Adipocyte (in vitro differentiated cells): Measurements from ENCODE around the gene ABCB8.

Source experiments
- DNase-seq: peaks from one replicate; pipeline ENCODE4 v3.0.0-alpha.2; 2015; ENCODE audit warnings: low read depth
- H3K27me3 ChIP-seq: replicated peaks from 2 replicates; pipeline ENCODE4 v1.7.0; 2013; ENCODE audit warnings: mild to moderate bottlenecking, low read length, moderate library complexity; ENCODE audit not compliant: control insufficient read depth, insufficient read depth
- H3K36me3 ChIP-seq: 2 replicates; pipeline ENCODE4 v1.7.0; 2013; ENCODE audit warnings: low read length, mild to moderate bottlenecking, moderate library complexity; ENCODE audit not compliant: control insufficient read depth, insufficient read depth, severe bottlenecking
- H3K4me1 ChIP-seq: 2 replicates; pipeline ENCODE4 v1.7.0; 2013; ENCODE audit warnings: mild to moderate bottlenecking, low read length, moderate library complexity; ENCODE audit not compliant: control insufficient read depth, insufficient read depth
- H3K4me3 ChIP-seq: 2 replicates; pipeline ENCODE4 v1.7.0; 2013; ENCODE audit warnings: mild to moderate bottlenecking, low read length, moderate library complexity
- H3K9ac ChIP-seq: 2 replicates; pipeline ENCODE4 v1.7.0; 2013; ENCODE audit warnings: mild to moderate bottlenecking, low read length, moderate library complexity
- H3K9me3 ChIP-seq: 2 replicates; pipeline ENCODE4 v1.7.0; 2013; ENCODE audit warnings: mild to moderate bottlenecking, low read length, moderate library complexity; ENCODE audit not compliant: control insufficient read depth

Gene ABCB8

GRCh38 chr7:151048911-151049463, 20.7 kb downstream of the ABCB8 start:
- no peak for DNase-seq
- no peaks in the 10 kb centered on the region for H3K9me3 ChIP-seq
- H3K4me3 ChIP-seq: no peak overlapping the region
- no peaks in the 10 kb centered on the region for H3K36me3 ChIP-seq
- H3K9ac ChIP-seq: no peak overlapping the region
- H3K27me3 ChIP-seq: peaks cover 9% of the 10 kb centered on the region
- H3K4me1 ChIP-seq: peaks cover 26% of the 10 kb centered on the region

GRCh38 chr7:151051108-151051507, 22.9 kb downstream of the ABCB8 start:
- H3K27me3 ChIP-seq: peaks cover 9% of the 10 kb centered on the region
- DNase-seq: peak; percentile 86
- no peak overlapping the region for H3K9ac ChIP-seq
- no peaks in the 10 kb centered on the region for H3K36me3 ChIP-seq
- no peaks in the 10 kb centered on the region for H3K9me3 ChIP-seq
- peaks cover 17% of the 10 kb centered on the region for H3K4me1 ChIP-seq
- H3K4me3 ChIP-seq: no peak overlapping the region

- Histone ChIP-seq H3K27me3 (peaks cover 9% of the 10 kb centered on the region), H3K36me3 (no peaks in the 10 kb centered on the region), H3K4me3 (no peak overlapping the region), H3K4me1 (peaks cover 8% of the 10 kb centered on the region), H3K9ac (no peak overlapping the region), H3K9me3 (no peaks in the 10 kb centered on the region)
- DNase-seq: no peak
These were observed 24.8 kb downstream of the ABCB8 start for GRCh38 chr7:151053096-151053495.

- no peaks in the 10 kb centered on the region for H3K36me3 ChIP-seq
- H3K9ac ChIP-seq: no peak overlapping the region
- H3K9me3 ChIP-seq: no peaks in the 10 kb centered on the region
- no peak for DNase-seq
- peaks cover 13% of the 10 kb centered on the region for H3K4me1 ChIP-seq
- H3K27me3 ChIP-seq: peaks cover 9% of the 10 kb centered on the region
- H3K4me3 ChIP-seq: no peak overlapping the region
These were observed 25.5 kb downstream of the ABCB8 start for GRCh38 chr7:151053751-151054150.

- H3K27me3 ChIP-seq: no peaks in the 10 kb centered on the region
- no peak for DNase-seq
These were observed 28.0 kb downstream of the ABCB8 start for GRCh38 chr7:151056283-151056665.

GRCh38 chr7:151056666-151057505, 28.6 kb downstream of the ABCB8 start:
- DNase-seq: no peak

More at GRCh38 chr7:151056283-151056665, 28.0 kb downstream of the ABCB8 start:
- Histone ChIP-seq H3K9ac (no peak overlapping the region), H3K4me1 (peaks cover 29% of the 10 kb centered on the region), H3K36me3 (no peaks in the 10 kb centered on the region), H3K4me3 (no peak overlapping the region), H3K9me3 (no peaks in the 10 kb centered on the region)

GRCh38 chr7:151057506-151057988, 29.3 kb downstream of the ABCB8 start, which contains the start of gene CDK5:
CDK5 (minus strand) TSS chr7:151057897; CDS start chr7:151057848, 49 bp downstream.
- no peak for DNase-seq

More at GRCh38 chr7:151056666-151057505, 28.6 kb downstream of the ABCB8 start:
- H3K36me3 ChIP-seq: no peaks in the 10 kb centered on the region
- peak overlapping the region; percentile 92 for H3K9ac ChIP-seq
- H3K27me3 ChIP-seq: no peaks in the 10 kb centered on the region
- no peaks in the 10 kb centered on the region for H3K9me3 ChIP-seq
- peak overlapping the region; percentile 94 for H3K4me3 ChIP-seq
- peaks cover 36% of the 10 kb centered on the region for H3K4me1 ChIP-seq

GRCh38 chr7:151057989-151058780, 29.9 kb downstream of the ABCB8 start:
- H3K36me3 ChIP-seq: no peaks in the 10 kb centered on the region
- H3K4me1 ChIP-seq: peaks cover 44% of the 10 kb centered on the region
- peak overlapping the region; percentile 94 for H3K4me3 ChIP-seq
- H3K27me3 ChIP-seq: no peaks in the 10 kb centered on the region
- peak; percentile 100 for DNase-seq
- peak overlapping the region; percentile 92 for H3K9ac ChIP-seq
- H3K9me3 ChIP-seq: no peaks in the 10 kb centered on the region

More at GRCh38 chr7:151057506-151057988, 29.3 kb downstream of the ABCB8 start, which contains the start of gene CDK5:
- peak within 1 kb of the TSS; percentile 94 for H3K4me3 ChIP-seq
- peaks cover 42% of the 10 kb centered on the region for H3K4me1 ChIP-seq
- no peaks in the 10 kb centered on the region for H3K36me3 ChIP-seq
- no peaks in the 10 kb centered on the region for H3K9me3 ChIP-seq
- H3K27me3 ChIP-seq: no peaks in the 10 kb centered on the region
- H3K9ac ChIP-seq: peak within 1 kb of the TSS; percentile 92

- Histone ChIP-seq H3K4me3 (peak overlapping the region; percentile 94), H3K9ac (peak overlapping the region; percentile 92), H3K9me3 (no peaks in the 10 kb centered on the region), H3K4me1 (peaks cover 49% of the 10 kb centered on the region), H3K36me3 (no peaks in the 10 kb centered on the region), H3K27me3 (no peaks in the 10 kb centered on the region)
- DNase-seq: peak; percentile 50
These were observed 30.6 kb downstream of the ABCB8 start for GRCh38 chr7:151058781-151059366.

GRCh38 chr7:151059367-151060112, 31.3 kb downstream of the ABCB8 start, which contains the start of gene SLC4A2:
SLC4A2 (plus strand) TSS chr7:151059589; CDS start chr7:151061988, 2,399 bp downstream.
- H3K36me3 ChIP-seq: peaks cover 2% of the 10 kb centered on the region
- H3K4me1 ChIP-seq: peaks cover 49% of the 10 kb centered on the region
- peak within 1 kb of the TSS; percentile 92 for H3K9ac ChIP-seq
- DNase-seq: peak; percentile 91
- no peaks in the 10 kb centered on the region for H3K27me3 ChIP-seq
- peak within 1 kb of the TSS; percentile 94 for H3K4me3 ChIP-seq
- H3K9me3 ChIP-seq: no peaks in the 10 kb centered on the region
